ENCODE measurements around the gene HCFC1R1. TPM values are rescaled to one million over a fixed set of nuclear protein-coding genes. Genes with fewer than 3 reads are reported as not detected.

The HCFC1R1 gene
- total RNA-seq, 6 experiments from 2014 or later = 9.7 to 14.6 (median 12.1) TPM

- intact Hi-C loops (cut with DNase I) = no loop called here
- Histone ChIP-seq H3K9me3 (no peaks in the 10 kb centered on the region), H3K4me1 (peaks cover 0 to 16% (median 4%) of the 10 kb centered on the region in 4 donors), H3K36me3 (no peaks in the 10 kb centered on the region), H3K27me3 (no peaks in the 10 kb centered on the region), H3K27ac (no peak overlapping the region), H3K4me3 (no peak overlapping the region)
- no CpG with 5 or more reads among the region's 28 CpGs for WGBS (ENCODE audit: insufficient coverage, low coverage, low lambda C conversion rate, missing lambda C conversion rate)
- no peak for DNase-seq
- no peak for ATAC-seq
- TF ChIP-seq POLR2A (IDR thresholded peaks at IDR 0.05) = no peak
- TF ChIP-seq CTCF (IDR thresholded peaks at IDR 0.05) = no peak
Measured at GRCh38 chr16:2975161-2975795, 48.5 kb downstream of the HCFC1R1 start.

GRCh38 chr16:2974319-2975056, 49.3 kb downstream of the HCFC1R1 start:
- H3K27me3 ChIP-seq = no peaks in the 10 kb centered on the region
- no peak overlapping the region for H3K4me3 ChIP-seq
- 95% methylated on average over 4 of the region's 15 CpGs for WGBS (ENCODE audit: insufficient coverage, low coverage, low lambda C conversion rate, missing lambda C conversion rate)
- peaks cover 0 to 17% (median 4%) of the 10 kb centered on the region in 4 donors for H3K4me1 ChIP-seq
- TF ChIP-seq POLR2A (IDR thresholded peaks at IDR 0.05) (no peak), CTCF (IDR thresholded peaks at IDR 0.05) (no peak)
- no peaks in the 10 kb centered on the region for H3K9me3 ChIP-seq
- DNase-seq = no peak
- no peaks in the 10 kb centered on the region for H3K36me3 ChIP-seq
- ATAC-seq = no peak
- intact Hi-C loops (cut with DNase I) = no loop called here
- no peak overlapping the region for H3K27ac ChIP-seq

- Histone ChIP-seq H3K27me3 (no peaks in the 10 kb centered on the region), H3K4me1 (peaks cover 0 to 17% (median 4%) of the 10 kb centered on the region in 4 donors), H3K27ac (no peak overlapping the region), H3K4me3 (no peak overlapping the region), H3K36me3 (no peaks in the 10 kb centered on the region), H3K9me3 (no peaks in the 10 kb centered on the region)
- ATAC-seq (no peak), DNase-seq (no peak)
- intact Hi-C loops (cut with DNase I) = no loop called here
- no CpG with 5 or more reads among the region's 17 CpGs for WGBS (ENCODE audit: insufficient coverage, low coverage, low lambda C conversion rate, missing lambda C conversion rate)
- TF ChIP-seq POLR2A (IDR thresholded peaks at IDR 0.05) = no peak
- TF ChIP-seq CTCF (IDR thresholded peaks at IDR 0.05) = no peak
Measured at GRCh38 chr16:2973605-2974318, 50.0 kb downstream of the HCFC1R1 start.

GRCh38 chr16:2973093-2973492, 50.6 kb downstream of the HCFC1R1 start:
- intact Hi-C loops (cut with DNase I) = no loop called here
- H3K36me3 ChIP-seq = no peaks in the 10 kb centered on the region
- H3K4me1 ChIP-seq = peaks cover 0 to 17% (median 4%) of the 10 kb centered on the region in 4 donors
- no peak overlapping the region for H3K4me3 ChIP-seq
- H3K9me3 ChIP-seq = no peaks in the 10 kb centered on the region
- DNase-seq = no peak
- H3K27me3 ChIP-seq = peaks cover 0 to 2% of the 10 kb centered on the region in 2 donors
- TF ChIP-seq POLR2A (IDR thresholded peaks at IDR 0.05) (no peak), CTCF (IDR thresholded peaks at IDR 0.05) (no peak)
- no peak overlapping the region for H3K27ac ChIP-seq
- ATAC-seq = no peak
- WGBS (ENCODE audit: insufficient coverage, low coverage, low lambda C conversion rate, missing lambda C conversion rate) = no CpG with 5 or more reads among the region's 5 CpGs

Small RNAs within 50 kb of the gene (small RNA-seq; reads per million reads assigned to genes)
- 0 reads per million in 2 experiments for gene LINC00514

Other genes starting within 250 kb of the HCFC1R1 start
- 100 to 1,000 TPM in 5 of 6 experiments, 10 to 100 TPM in 1; 97.5 to 521 (median 122) TPM for gene ELOB, start 246.7 kb downstream of the HCFC1R1 start, total RNA-seq
- gene PRSS33, start 236.4 kb downstream of the HCFC1R1 start, total RNA-seq = not detected
- gene PRSS41, start 225.5 kb downstream of the HCFC1R1 start, total RNA-seq = not detected
- not detected for gene PRSS21, start 206.7 kb downstream of the HCFC1R1 start, total RNA-seq
- 1 to 10 TPM in 1 of 6 experiments, under 1 TPM in 3, not detected in 2; 0.24 to 1.6 (median 0.50) TPM for gene ZG16B, start 193.6 kb downstream of the HCFC1R1 start, total RNA-seq
- gene PRSS22, start 165.8 kb downstream of the HCFC1R1 start, total RNA-seq = 1 to 10 TPM in 2 of 6 experiments, under 1 TPM in 3, not detected in 1; 0.18 to 2.1 (median 0.84) TPM
- gene FLYWCH2, start 140.7 kb downstream of the HCFC1R1 start, total RNA-seq = 10 to 100 TPM in 2 of 6 experiments, 1 to 10 TPM in 4; 3.6 to 18.9 (median 5.6) TPM
- 10 to 100 TPM in 5 of 6 experiments, 1 to 10 TPM in 1; 9.3 to 19.8 (median 15.1) TPM for gene FLYWCH1, start 112.0 kb downstream of the HCFC1R1 start, total RNA-seq
- gene KREMEN2, start 59.7 kb downstream of the HCFC1R1 start, total RNA-seq = not detected
- 1 to 10 TPM in 4 of 6 experiments, under 1 TPM in 2; 0.93 to 6.1 (median 3.3) TPM for gene PAQR4, start 54.6 kb downstream of the HCFC1R1 start, total RNA-seq
- gene PKMYT1, start 43.5 kb downstream of the HCFC1R1 start, total RNA-seq = 1 to 10 TPM in 5 of 6 experiments, under 1 TPM in 1; 0.68 to 6.5 (median 1.7) TPM
- 1 to 10 TPM in 2 of 6 experiments, under 1 TPM in 4; 0.25 to 1.7 (median 0.92) TPM for gene CLDN9, start 11.0 kb downstream of the HCFC1R1 start, total RNA-seq
- 1 to 10 TPM in 1 of 6 experiments, not detected in 5; 2.9 TPM for gene CLDN6, start 5.8 kb downstream of the HCFC1R1 start, total RNA-seq
- 100 to 1,000 TPM in 3 of 6 experiments, 10 to 100 TPM in 1, 1 to 10 TPM in 2; 5.2 to 284 (median 69.4) TPM for gene TNFRSF12A, start 3.6 kb downstream of the HCFC1R1 start, total RNA-seq
- gene THOC6, start 93 bp upstream of the HCFC1R1 start, total RNA-seq = 10 to 100 TPM in 2 of 6 experiments, 1 to 10 TPM in 4; 7.7 to 15.7 (median 9.7) TPM
- under 1 TPM in 5 of 6 experiments, not detected in 1; 0.11 to 0.58 (median 0.48) TPM for gene BICDL2, start 13.0 kb upstream of the HCFC1R1 start, total RNA-seq
- 1 to 10 TPM; 1.3 to 2.0 (median 1.6) TPM for gene MMP25, start 22.6 kb upstream of the HCFC1R1 start, total RNA-seq
- 1,000 to 10,000 TPM in 2 of 6 experiments, 100 to 1,000 TPM in 4; 204 to 1,268 (median 669) TPM for gene IL32, start 41.7 kb upstream of the HCFC1R1 start, total RNA-seq
- not detected for gene ZSCAN10, start 75.4 kb upstream of the HCFC1R1 start, total RNA-seq
- 1 to 10 TPM; 4.0 to 8.4 (median 5.4) TPM for gene ZNF205, start 88.6 kb upstream of the HCFC1R1 start, total RNA-seq
- 1 to 10 TPM; 1.3 to 4.4 (median 1.7) TPM for gene ZNF213, start 111.1 kb upstream of the HCFC1R1 start, total RNA-seq
- not detected for gene OR1F1, start 164.3 kb upstream of the HCFC1R1 start, total RNA-seq
- 1 to 10 TPM; 1.9 to 4.8 (median 3.5) TPM for gene ZNF200, start 211.2 kb upstream of the HCFC1R1 start, total RNA-seq
- 1 to 10 TPM in 3 of 6 experiments, under 1 TPM in 3; 0.66 to 1.7 (median 1.0) TPM for gene MEFV, start 232.7 kb upstream of the HCFC1R1 start, total RNA-seq